B cell (primary cell): Measurements from ENCODE around the gene POTEF. TPM values are rescaled to one million over a fixed set of nuclear protein-coding genes. Genes with fewer than 3 reads are reported as not detected.
"Not testable (repeated sequence)": the region's sequence is repeated elsewhere in the genome, so short reads cannot be mapped to it uniquely, and the experiment has no call there.

Experiments
- ATAC-seq: fragments of 200-7000 bp; cut with Tn5 transposase; one replicate; pipeline ENCODE4 v1.10.0; 2021; ENCODE audit warnings: low read depth, mild to moderate bottlenecking, moderate number of reproducible peaks, moderate library complexity
- CTCF ChIA-PET: fragments of 350-600 bp; sonication (Branson Sonifier 250); formaldehyde crosslinking; loops from one replicate; lab custom pipeline; 2021; ENCODE audit warnings: antibody characterized with exemption, inconsistent platforms; lab: Charles Lee
- POLR2A ChIA-PET: fragments of 350-600 bp; sonication (Branson Sonifier 250); formaldehyde crosslinking; loops from one replicate; lab custom pipeline; 2021; ENCODE audit warnings: antibody characterized with exemption; lab: Charles Lee
- DNase-seq: peaks from one replicate; pipeline ENCODE4 v3.0.0; 2013
- H2AFZ ChIP-seq: 2 replicates; pipeline ENCODE4 v1.6.1; 2012; ENCODE audit warnings: mild to moderate bottlenecking, low read depth, low read length; ENCODE audit not compliant: insufficient read depth, poor library complexity, severe bottlenecking
- H3K27ac ChIP-seq, 2 donors: 1 replicate in 1 of 2; 2 replicates in 1 of 2; pipeline ENCODE4 v1.5.1; 2012 to 2013; ENCODE audit warnings: low read length in 2 of 2, mild to moderate bottlenecking in 2 of 2, moderate library complexity in 1 of 2
- H3K27me3 ChIP-seq, 4 experiments: fragments of 200-600 bp in 1 of 4; sonication (generic) in 1 of 4; replicated peaks in 1 of 4; 1 replicate in 2 of 4; 2 replicates in 2 of 4; pipeline versions ENCODE4 v1.6.1 to v1.7.0; 2013 to 2016; ENCODE audit warnings: low read length in 3 of 4, mild to moderate bottlenecking in 2 of 4, mixed read lengths in 1 of 4, moderate library complexity in 1 of 4; ENCODE audit not compliant: insufficient read depth in 4 of 4, control insufficient read depth in 3 of 4; ENCODE audit errors: control extremely low read depth in 1 of 4
- H3K36me3 ChIP-seq, 2 experiments: replicated peaks in 1 of 2; 1 replicate in 1 of 2; 2 replicates in 1 of 2; pipeline versions ENCODE4 v1.6.1 to v1.7.1; 2013; ENCODE audit warnings: low read length in 1 of 2; ENCODE audit not compliant: insufficient read depth in 2 of 2, control insufficient read depth in 1 of 2; ENCODE audit errors: control extremely low read depth in 1 of 2, extremely low read depth in 1 of 2
- H3K4me1 ChIP-seq, 2 donors: fragments of 200-600 bp in 1 of 2; sonication (generic) in 1 of 2; 1 replicate in 1 of 2; 2 replicates in 1 of 2; pipeline versions ENCODE4 v1.5.1 to v1.6.1; 2013 to 2017; ENCODE audit warnings: low read length in 2 of 2; ENCODE audit not compliant: control insufficient read depth in 2 of 2, insufficient read depth in 2 of 2
- H3K4me2 ChIP-seq: replicated peaks from 2 replicates; pipeline ENCODE3; 2012; ENCODE audit warnings: mild to moderate bottlenecking, low read depth, low read length; ENCODE audit not compliant: poor library complexity, severe bottlenecking
- H3K4me3 ChIP-seq, 5 experiments: fragments of 200-600 bp in 1 of 5; sonication (generic) in 1 of 5; 1 replicate in 3 of 5; 2 replicates in 2 of 5; pipeline versions ENCODE4 v1.5.1 to v1.7.0; 2011 to 2016; ENCODE audit warnings: low read length in 4 of 5, mild to moderate bottlenecking in 4 of 5, low read depth in 2 of 5, control low read depth in 1 of 5, moderate library complexity in 1 of 5; ENCODE audit not compliant: insufficient read depth in 1 of 5; ENCODE audit errors: control extremely low read depth in 1 of 5, extremely low read depth in 1 of 5
- H3K79me2 ChIP-seq: fragments of 200-600 bp; sonication (generic); one replicate; pipeline ENCODE4 v1.6.0; 2016; ENCODE audit warnings: low read length; ENCODE audit not compliant: control insufficient read depth, insufficient read depth
- H3K9ac ChIP-seq: fragments of 200-600 bp; sonication (generic); 2 replicates; pipeline ENCODE4 v1.6.1; 2017; ENCODE audit warnings: mild to moderate bottlenecking, low read length, moderate library complexity
- H3K9me3 ChIP-seq, 3 donors: one replicate each; pipeline versions ENCODE4 v1.6.1 to v1.7.1; 2013; ENCODE audit warnings: low read length in 2 of 3; ENCODE audit not compliant: control insufficient read depth in 2 of 3, insufficient read depth in 1 of 3; ENCODE audit errors: control extremely low read depth in 1 of 3
- H4K20me1 ChIP-seq: 2 replicates; pipeline ENCODE4 v1.6.0; 2012; ENCODE audit warnings: mild to moderate bottlenecking, low read length; ENCODE audit not compliant: insufficient read depth, control insufficient read depth, poor library complexity, severe bottlenecking
- H3K27ac Mint-ChIP-seq: one replicate; pipeline ENCODE4 v1.8.0; 2021; ENCODE audit warnings: mixed read lengths
- H3K27me3 Mint-ChIP-seq: one replicate; pipeline ENCODE4 v1.8.0; 2021; ENCODE audit warnings: mixed read lengths
- H3K4me1 Mint-ChIP-seq: one replicate; pipeline ENCODE4 v1.8.0; 2021; ENCODE audit warnings: mixed read lengths
- H3K4me3 Mint-ChIP-seq: one replicate; pipeline ENCODE4 v1.8.0; 2021; ENCODE audit warnings: mixed read lengths
- H3K9me3 Mint-ChIP-seq: one replicate; pipeline ENCODE4 v1.8.0; 2022; ENCODE audit warnings: mixed read lengths; ENCODE audit not compliant: insufficient read depth
- CTCF ChIP-seq: fragments of 200-600 bp; IDR thresholded peaks from one replicate; pipeline ENCODE4 v1.8.0; 2022; ENCODE audit warnings: antibody characterized with exemption, mild to moderate bottlenecking
- EZH2 ChIP-seq: IDR thresholded peaks from 2 replicates; pipeline ENCODE4 v1.6.1; 2012; ENCODE audit warnings: borderline replicate concordance, low read depth, mild to moderate bottlenecking, moderate library complexity, low read length; ENCODE audit not compliant: insufficient read depth, poor library complexity, severe bottlenecking
- WGBS: methylation state at CpG from one replicate; pipeline ENCODE4 v1.1.5; 2013; ENCODE audit warnings: missing lambda C conversion rate; ENCODE audit not compliant: insufficient coverage; 5-methylcytosine and 5-hydroxymethylcytosine counted together
- intact Hi-C: fragments of 100-400 bp; cut with micrococcal nuclease; formaldehyde crosslinking; loops from one replicate; pipeline ENCODE4 v1.10.0; 2022
- polyA plus RNA-seq: library from polyadenylated mRNA; depleted of rRNA; stranded (reverse); fragments of >200 nt; gene quantifications from 2 replicates; pipeline ENCODE4 v1.2.3, GENCODE V29; 2012
- total RNA-seq, 2 donors: library from RNA; stranded (reverse); fragments of 120-200 nt in 1 of 2; gene quantifications; 1 replicate in 1 of 2; 2 replicates in 1 of 2; pipeline versions ENCODE4 v1.2.3 to v1.2.4, GENCODE V29; 2013 to 2022

The POTEF gene
- total and polyA plus RNA-seq, 2 donors (not counting 1 experiment from before 2014, with no cell fraction given) = not detected

- intact Hi-C loops = no loop called here
- Histone ChIP-seq H3K36me3 (peaks cover 0 to 13% of the 10 kb centered on the region in 2 experiments), H2AFZ (no peak overlapping the region), H3K4me2 (no peak overlapping the region), H3K9ac (no peak overlapping the region), H3K4me1 (no peaks in the 10 kb centered on the region), H4K20me1 (no peaks in the 10 kb centered on the region), H3K4me3 (no peak overlapping the region), H3K27me3 (peaks cover 0 to 1% (median 0%) of the 10 kb centered on the region in 4 experiments), H3K9me3 (no peaks in the 10 kb centered on the region), H3K79me2 (no peaks in the 10 kb centered on the region), H3K27ac (no peak overlapping the region)
- Mint-ChIP-seq H3K27me3 (peaks cover 4% of the 10 kb centered on the region), H3K27ac (no peak overlapping the region), H3K4me3 (no peak overlapping the region), H3K4me1 (peaks cover 2% of the 10 kb centered on the region), H3K9me3 (no peaks in the 10 kb centered on the region)
- 98% methylated on average over 22 of the region's 23 CpGs for WGBS
- DNase-seq (no peak), ATAC-seq (no peak)
- TF ChIP-seq EZH2 (no peak), CTCF (no peak)
- ChIA-PET POLR2A (no interaction called here), CTCF (no interaction called here)
Observed at GRCh38 chr2:130150181-130151144, 21.4 kb upstream of the POTEF start.

GRCh38 chr2:130148515-130148914, 19.5 kb upstream of the POTEF start:
- H4K20me1 ChIP-seq, H3K27ac Mint-ChIP-seq, H3K9me3 ChIP-seq, H3K4me2 ChIP-seq, H3K27me3 ChIP-seq, ATAC-seq, H3K9me3 Mint-ChIP-seq, intact Hi-C loops, H3K4me1 Mint-ChIP-seq, CTCF ChIA-PET, H3K4me3 Mint-ChIP-seq, H3K4me3 ChIP-seq, H2AFZ ChIP-seq, H3K9ac ChIP-seq, H3K27me3 Mint-ChIP-seq, H3K79me2 ChIP-seq, DNase-seq, H3K4me1 ChIP-seq, H3K36me3 ChIP-seq, H3K27ac ChIP-seq, POLR2A ChIA-PET: not testable (repeated sequence)
- 93% methylated on average over 2 of the region's 6 CpGs for WGBS

GRCh38 chr2:130145006-130145414, 16.0 kb upstream of the POTEF start, which contains the start of gene CCDC74B:
TSS of gene CCDC74B (minus strand) at chr2:130145112. CDS start at chr2:130144996, 116 bp downstream.
- peaks cover 12% of the 10 kb centered on the region for H3K27me3 Mint-ChIP-seq
- H3K9me3 ChIP-seq, H3K4me1 Mint-ChIP-seq, H3K4me1 ChIP-seq, H3K36me3 ChIP-seq, H3K27ac ChIP-seq, H3K79me2 ChIP-seq, H3K27ac Mint-ChIP-seq, intact Hi-C loops, H3K27me3 ChIP-seq, H4K20me1 ChIP-seq, CTCF ChIA-PET, H3K9me3 Mint-ChIP-seq: not testable (repeated sequence)
- H2AFZ ChIP-seq = peak within 1 kb of the TSS; percentile 51
- peak within 1 kb of the TSS; percentile 52 for H3K4me2 ChIP-seq
- peak within 1 kb of the TSS; percentile 45 for H3K9ac ChIP-seq
- ATAC-seq (peak; percentile 92), DNase-seq (peak; percentile 69)
- peak within 1 kb of the TSS; percentile 82 for H3K4me3 Mint-ChIP-seq
- WGBS = 12% methylated on average over 22 of the region's 30 CpGs
- peak within 1 kb of the TSS in 3 of 5 experiments; percentile 37 to 46 (median 42) for H3K4me3 ChIP-seq
- POLR2A ChIA-PET = interaction anchor here (0.6 kb wide), 1 partner anchor 383 kb away, joined by 3 read pairs; no protein-coding TSS in a partner anchor
